ENCODE results near the gene TBX1.

The TBX1 gene

DNA sequence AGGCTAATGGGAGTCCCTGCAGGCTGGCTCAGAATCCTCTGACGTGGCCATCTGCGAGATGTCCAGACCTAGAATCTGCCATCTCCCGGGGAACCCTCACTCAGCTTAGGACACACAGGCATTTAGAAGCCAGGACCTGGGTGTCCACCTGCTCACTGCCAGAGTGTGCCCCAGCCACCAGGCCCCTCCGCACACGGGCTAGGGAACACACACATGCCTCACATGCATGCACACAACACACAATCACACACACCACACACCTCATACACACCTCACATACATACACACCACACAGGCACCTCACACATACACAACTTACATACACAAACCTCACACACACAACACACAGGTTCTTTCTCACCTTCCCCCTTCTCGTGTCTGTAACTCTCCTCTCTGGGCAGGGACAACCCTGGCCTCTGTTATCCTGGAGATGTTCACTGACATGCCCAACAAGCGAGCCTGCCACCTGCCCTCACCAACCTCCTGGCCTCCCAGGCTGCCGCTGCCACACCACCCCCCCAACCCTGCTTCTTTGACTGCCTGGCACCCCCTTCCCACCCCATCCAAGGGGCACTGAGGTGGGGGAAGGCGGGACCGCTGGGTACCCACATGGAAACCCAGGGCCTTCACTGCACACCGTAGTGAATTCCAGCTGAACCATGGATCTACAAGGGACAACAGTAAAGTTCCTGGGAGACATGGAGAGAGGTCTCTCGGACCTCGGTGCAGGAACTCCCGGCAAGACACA lies 56.0 kb downstream of the TBX1 start:
- DNase-seq = no peak

All from retina (tissue), 1 donor.